Measurements from ENCODE around the gene KASH5.

The KASH5 gene

DNA sequence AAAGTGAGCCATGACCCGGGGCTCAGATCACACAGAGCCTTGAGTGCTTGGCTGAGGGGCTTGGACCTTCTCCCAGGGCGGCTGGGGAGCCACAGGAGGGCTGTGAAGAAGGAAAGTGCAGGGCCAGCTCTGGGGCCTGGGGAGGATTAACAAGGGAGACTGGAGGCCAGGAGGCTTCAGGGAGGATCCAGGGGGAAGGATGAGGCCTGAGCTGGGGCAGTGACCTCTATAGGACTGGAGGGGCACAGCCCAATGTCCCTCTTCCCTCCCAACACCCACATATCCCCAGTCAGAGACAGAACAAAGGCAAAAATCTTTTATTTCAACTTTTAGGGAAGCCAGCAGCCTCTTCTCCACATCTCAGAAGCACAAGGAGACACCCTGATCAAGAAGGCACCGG is 57.9 kb downstream of the KASH5 start:
- Histone ChIP-seq H3K9ac (ENCODE audit: insufficient read length) (no peak overlapping the region), H3K4me3 (no peak overlapping the region), H3K27ac (peak overlapping the region; percentile 42; the same call in 1 of the 2 replicates), H3K9me3 (ENCODE audit: low read depth, low read length) (no peaks in the 10 kb centered on the region), H3K36me3 (ENCODE audit: insufficient read depth, low read length) (peaks cover 26% of the 10 kb centered on the region)
- no peak for DNase-seq (ENCODE audit: low read depth, low spot score)
- TF ChIP-seq FOXP2 (optimal IDR thresholded peaks at IDR 0.05; ENCODE audit: control extremely low read depth, extremely low read length, insufficient read depth) (no peak), EZH2 (IDR thresholded peaks at IDR 0.05) (no peak), POLR2AphosphoS5 (IDR thresholded peaks at IDR 0.05; ENCODE audit: borderline replicate concordance, low read depth, low read length) (no peak)

DNA sequence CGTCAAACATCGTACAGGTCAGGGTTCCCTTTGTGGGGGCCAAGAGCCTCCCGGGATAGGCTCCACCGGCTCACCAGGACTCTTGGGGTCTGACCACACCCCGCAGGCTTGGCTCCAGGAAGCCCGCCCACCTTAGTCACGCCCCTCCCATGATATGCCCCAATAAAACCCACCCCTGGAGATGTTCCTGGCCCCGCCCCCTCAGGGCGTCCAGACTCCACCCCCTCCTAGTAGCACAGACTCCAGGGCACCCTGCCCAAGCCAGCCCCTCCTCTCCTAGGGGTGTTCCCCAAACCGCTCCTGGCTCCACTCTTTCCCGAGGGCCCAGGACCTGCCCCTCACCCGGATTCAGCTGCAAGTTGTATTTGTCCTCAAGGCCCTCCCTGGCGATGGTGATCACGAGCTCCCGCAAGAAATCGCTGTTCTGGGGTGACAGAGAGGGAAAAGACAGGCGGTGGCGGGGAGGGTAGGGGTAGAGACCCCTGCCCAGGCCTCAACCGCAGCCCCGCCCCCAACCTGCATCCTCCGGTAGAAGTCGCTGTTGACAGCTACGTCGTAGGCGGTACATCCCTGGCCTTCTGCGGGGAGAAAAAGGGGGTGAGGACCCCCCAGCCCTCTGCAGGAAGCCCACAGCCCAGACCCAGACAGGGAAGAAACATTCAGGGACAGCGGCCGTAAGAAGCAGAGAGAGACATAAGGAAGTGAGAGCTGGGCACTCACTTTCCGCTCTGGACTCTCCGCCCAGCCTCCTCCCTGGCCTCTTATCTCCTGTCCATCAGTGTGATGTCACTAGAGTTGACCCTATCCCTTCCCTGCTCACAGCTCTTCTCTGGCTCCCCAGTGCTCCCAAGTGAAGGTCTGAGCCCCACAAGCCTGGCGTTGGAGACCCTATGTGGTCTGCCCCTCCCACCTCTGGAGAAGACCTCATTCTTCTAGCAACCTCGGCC is 59.7 kb downstream of the KASH5 start:
- TF ChIP-seq EZH2 (IDR thresholded peaks at IDR 0.05) (no peak), POLR2AphosphoS5 (IDR thresholded peaks at IDR 0.05; ENCODE audit: borderline replicate concordance, low read depth, low read length) (peak; percentile 53)
- no peaks in the 10 kb centered on the region for H3K9me3 ChIP-seq (ENCODE audit: low read depth, low read length)
- peak; percentile 70 for DNase-seq (ENCODE audit: low read depth, low spot score)
- peak overlapping the region; percentile 60 for H3K27ac ChIP-seq
- H3K36me3 ChIP-seq (ENCODE audit: insufficient read depth, low read length): peaks cover 26% of the 10 kb centered on the region
- no peak overlapping the region for H3K9ac ChIP-seq (ENCODE audit: insufficient read length)
- H3K4me3 ChIP-seq: peak overlapping the region; percentile 72

DNA sequence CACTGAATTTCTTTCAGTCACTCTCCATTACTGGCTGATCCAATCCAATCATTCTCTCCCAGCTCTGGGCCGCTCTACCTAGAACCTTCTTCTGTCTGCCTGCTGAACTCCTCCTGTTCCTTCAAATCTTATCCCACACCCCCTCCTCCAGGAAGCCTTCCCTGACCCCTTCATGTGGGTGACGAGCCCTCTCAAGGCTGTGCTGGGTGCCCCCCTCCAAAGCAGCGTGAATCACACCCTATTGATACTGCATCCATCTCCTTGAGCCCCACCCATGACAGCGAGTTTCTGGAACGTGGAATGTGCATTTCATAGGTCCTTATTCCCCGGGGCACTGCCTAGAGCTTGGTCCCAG is 60.4 kb downstream of the KASH5 start:
- TF ChIP-seq FOXP2 (optimal IDR thresholded peaks at IDR 0.05; ENCODE audit: control extremely low read depth, extremely low read length, insufficient read depth) (no peak), EZH2 (IDR thresholded peaks at IDR 0.05) (no peak), POLR2AphosphoS5 (IDR thresholded peaks at IDR 0.05; ENCODE audit: borderline replicate concordance, low read depth, low read length) (no peak)
- H3K9ac ChIP-seq (ENCODE audit: insufficient read length): no peak overlapping the region

DNA sequence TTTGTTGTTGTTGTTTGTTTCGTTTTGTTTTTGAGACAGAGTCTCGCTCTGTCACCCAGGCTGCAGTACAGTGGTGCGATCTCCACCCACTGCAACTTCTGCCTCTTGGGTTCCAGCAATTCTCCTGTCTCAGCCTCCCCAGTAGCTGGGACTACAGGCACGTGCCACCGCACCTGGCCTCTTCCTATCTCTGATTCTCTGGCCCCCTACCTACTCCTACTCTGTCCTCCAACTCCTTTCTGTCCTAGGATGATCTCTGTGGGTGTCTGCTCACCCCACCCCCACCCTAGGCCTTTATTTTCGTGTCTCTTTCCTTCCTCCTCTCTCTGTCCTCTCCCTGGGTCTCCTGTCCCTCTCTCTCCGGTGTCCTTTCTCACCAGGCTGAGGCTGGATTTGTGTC is 62.4 kb downstream of the KASH5 start:
- Histone ChIP-seq H3K36me3 (ENCODE audit: insufficient read depth, low read length) (peaks cover 26% of the 10 kb centered on the region), H3K9me3 (ENCODE audit: low read depth, low read length) (no peaks in the 10 kb centered on the region), H3K9ac (ENCODE audit: insufficient read length) (peak overlapping the region; percentile 95), H3K4me3 (peak overlapping the region; percentile 96), H3K27ac (peak overlapping the region; percentile 26; the same call in 1 of the 2 replicates)
- TF ChIP-seq EZH2 (IDR thresholded peaks at IDR 0.05): no peak
- TF ChIP-seq POLR2AphosphoS5 (IDR thresholded peaks at IDR 0.05; ENCODE audit: borderline replicate concordance, low read depth, low read length): no peak
- no peak for TF ChIP-seq FOXP2 (optimal IDR thresholded peaks at IDR 0.05; ENCODE audit: control extremely low read depth, extremely low read length, insufficient read depth)
- no peak for DNase-seq (ENCODE audit: low read depth, low spot score)

More for the DNA sequence above, 60.4 kb downstream of the KASH5 start:
- Histone ChIP-seq H3K4me3 (no peak overlapping the region; the same call in 1 of the 2 replicates), H3K9me3 (ENCODE audit: low read depth, low read length) (no peaks in the 10 kb centered on the region), H3K27ac (peak overlapping the region; percentile 60), H3K36me3 (ENCODE audit: insufficient read depth, low read length) (peaks cover 26% of the 10 kb centered on the region)
- DNase-seq (ENCODE audit: low read depth, low spot score): no peak

DNA sequence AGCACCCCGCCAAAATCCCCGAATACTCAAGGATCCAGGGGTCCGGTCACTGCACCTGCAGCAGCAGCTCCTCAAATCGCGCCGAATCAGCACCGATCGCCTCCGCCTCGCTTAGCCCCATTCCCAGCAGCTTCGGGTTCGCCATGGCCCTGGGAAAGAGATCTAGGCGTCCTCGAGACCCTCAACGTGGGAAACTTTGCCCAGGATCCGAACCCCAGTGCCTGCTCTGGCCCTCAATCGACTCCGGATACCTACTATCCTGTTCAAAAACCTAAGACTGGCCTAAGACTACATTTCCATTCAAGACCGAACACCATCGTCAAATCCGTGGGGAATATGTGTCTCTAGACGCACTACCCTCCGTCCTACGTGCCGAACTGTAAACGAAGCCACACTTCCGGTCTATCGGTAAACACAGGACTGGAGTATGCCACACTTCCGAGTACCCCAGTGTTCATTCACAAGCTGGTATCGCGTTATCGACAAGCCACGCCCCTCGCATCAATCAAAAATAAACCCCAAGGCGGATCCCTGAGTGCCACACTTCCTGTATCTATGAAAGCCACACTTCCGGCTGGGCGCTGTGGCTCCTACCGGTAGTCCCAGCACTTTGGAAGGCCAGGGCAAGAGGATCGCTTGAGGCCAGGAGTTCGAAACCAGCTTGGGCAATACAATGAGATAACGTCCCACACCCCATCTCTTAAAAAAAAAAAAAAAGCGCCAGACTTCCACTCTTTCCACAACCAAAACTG is 63.6 kb downstream of the KASH5 start, which contains the start of gene PIH1D1:
TSS of gene PIH1D1 (minus strand) at position 385 of the 752 bp plus-strand sequence. CDS start at position 145, 240 bp downstream.
- H3K27ac ChIP-seq: peak within 1 kb of the TSS; percentile 99
- no peaks in the 10 kb centered on the region for H3K9me3 ChIP-seq (ENCODE audit: low read depth, low read length)
- DNase-seq (ENCODE audit: low read depth, low spot score): peak; percentile 99
- peaks cover 24% of the 10 kb centered on the region for H3K36me3 ChIP-seq (ENCODE audit: insufficient read depth, low read length)
- H3K9ac ChIP-seq (ENCODE audit: insufficient read length): peak within 1 kb of the TSS; percentile 99
- TF ChIP-seq FOXP2 (optimal IDR thresholded peaks at IDR 0.05; ENCODE audit: control extremely low read depth, extremely low read length, insufficient read depth) (peak; percentile 100), EZH2 (IDR thresholded peaks at IDR 0.05) (no peak), POLR2AphosphoS5 (IDR thresholded peaks at IDR 0.05; ENCODE audit: borderline replicate concordance, low read depth, low read length) (peak; percentile 90)
- H3K4me3 ChIP-seq: peak within 1 kb of the TSS; percentile 96

DNA sequence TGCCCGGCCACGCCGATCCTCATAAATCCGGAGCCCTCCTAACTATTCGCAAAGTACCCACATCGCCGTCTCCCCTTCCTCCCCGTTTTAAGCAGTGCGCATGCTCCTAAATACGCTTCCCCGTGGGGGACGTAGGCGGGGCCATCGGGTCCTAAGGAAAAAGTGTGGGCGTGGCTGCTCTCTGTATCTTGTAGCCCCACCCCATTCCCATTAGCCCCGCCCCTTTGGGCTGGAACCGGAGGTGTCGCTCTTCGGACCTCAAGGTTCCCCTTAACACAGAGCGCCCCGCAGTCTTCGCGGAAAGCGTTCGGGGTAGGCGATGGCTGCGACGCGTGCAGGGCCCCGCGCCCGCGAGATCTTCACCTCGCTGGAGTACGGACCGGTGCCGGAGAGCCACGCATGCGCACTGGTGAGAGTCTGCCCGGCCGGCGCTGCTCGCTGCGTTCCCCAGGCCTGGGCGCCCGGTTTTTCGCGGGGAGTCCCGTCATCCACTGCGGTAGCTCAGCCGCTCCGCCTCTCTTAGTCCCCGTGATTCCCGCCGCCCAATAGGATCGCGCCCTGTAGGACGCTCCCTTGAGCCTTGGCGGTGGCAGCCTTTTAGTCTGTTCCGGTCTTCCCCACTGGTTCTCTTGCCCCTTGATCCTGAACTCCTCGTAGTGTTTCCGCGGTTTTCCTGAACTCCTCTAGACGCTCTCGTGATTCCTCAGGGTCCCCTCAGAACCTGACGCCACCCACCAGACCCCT is 65.1 kb downstream of the KASH5 start, which contains the start of gene ALDH16A1:
TSS of gene ALDH16A1 (plus strand) at position 213 of the 744 bp plus-strand sequence. CDS start at position 320, 107 bp downstream.
- H3K9ac ChIP-seq (ENCODE audit: insufficient read length): peak within 1 kb of the TSS; percentile 99
- H3K27ac ChIP-seq: peak within 1 kb of the TSS; percentile 99
- no peaks in the 10 kb centered on the region for H3K9me3 ChIP-seq (ENCODE audit: low read depth, low read length)
- TF ChIP-seq POLR2AphosphoS5 (IDR thresholded peaks at IDR 0.05; ENCODE audit: borderline replicate concordance, low read depth, low read length) (peak; percentile 96), EZH2 (IDR thresholded peaks at IDR 0.05) (no peak)
- peak; percentile 93 for DNase-seq (ENCODE audit: low read depth, low spot score)
- peak within 1 kb of the TSS; percentile 96 for H3K4me3 ChIP-seq
- H3K36me3 ChIP-seq (ENCODE audit: insufficient read depth, low read length): peaks cover 17% of the 10 kb centered on the region

DNA sequence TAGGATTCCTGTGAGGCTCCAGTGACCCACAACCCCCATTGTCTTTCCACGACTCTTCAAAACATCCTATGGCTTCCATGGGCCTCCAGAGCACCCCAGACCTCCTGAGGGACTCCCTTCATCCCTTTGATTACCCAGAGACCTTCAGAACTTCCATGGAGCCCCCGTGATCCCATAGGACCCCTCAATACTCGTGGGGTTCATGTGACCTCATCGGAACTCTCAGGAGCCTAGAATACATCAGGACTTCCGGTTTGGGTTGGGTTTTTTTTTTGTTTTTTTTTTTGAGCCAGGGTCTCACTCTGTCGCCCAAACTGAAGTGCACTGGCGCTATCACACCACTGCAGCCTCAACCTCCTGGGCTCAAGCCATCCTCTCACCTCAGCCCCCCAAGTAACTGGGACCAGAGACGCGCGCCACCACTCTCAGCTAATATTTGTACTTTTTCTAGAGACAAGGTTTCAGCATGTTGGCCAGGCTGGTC is 65.8 kb downstream of the KASH5 start:
- Histone ChIP-seq H3K36me3 (ENCODE audit: insufficient read depth, low read length) (peaks cover 15% of the 10 kb centered on the region), H3K27ac (peak overlapping the region; percentile 99), H3K9me3 (ENCODE audit: low read depth, low read length) (no peaks in the 10 kb centered on the region), H3K4me3 (peak overlapping the region; percentile 96), H3K9ac (ENCODE audit: insufficient read length) (peak overlapping the region; percentile 99)
- DNase-seq (ENCODE audit: low read depth, low spot score): no peak
- no peak for TF ChIP-seq POLR2AphosphoS5 (IDR thresholded peaks at IDR 0.05; ENCODE audit: borderline replicate concordance, low read depth, low read length)
- no peak for TF ChIP-seq FOXP2 (optimal IDR thresholded peaks at IDR 0.05; ENCODE audit: control extremely low read depth, extremely low read length, insufficient read depth)
- TF ChIP-seq EZH2 (IDR thresholded peaks at IDR 0.05): no peak

Measured in SK-N-MC (cell line).